Suppressor macrophage (primary cell): ENCODE results near the gene PSME3IP1.
"Not testable (repeated sequence)": the region's sequence is repeated elsewhere in the genome, so short reads cannot be mapped to it uniquely, and the experiment has no call there.

ENCODE experiments used
- DNase-seq, 4 experiments: peaks; one replicate each; pipeline ENCODE4 v3.0.0-alpha.2; 2020 to 2022

The PSME3IP1 gene

DNA sequence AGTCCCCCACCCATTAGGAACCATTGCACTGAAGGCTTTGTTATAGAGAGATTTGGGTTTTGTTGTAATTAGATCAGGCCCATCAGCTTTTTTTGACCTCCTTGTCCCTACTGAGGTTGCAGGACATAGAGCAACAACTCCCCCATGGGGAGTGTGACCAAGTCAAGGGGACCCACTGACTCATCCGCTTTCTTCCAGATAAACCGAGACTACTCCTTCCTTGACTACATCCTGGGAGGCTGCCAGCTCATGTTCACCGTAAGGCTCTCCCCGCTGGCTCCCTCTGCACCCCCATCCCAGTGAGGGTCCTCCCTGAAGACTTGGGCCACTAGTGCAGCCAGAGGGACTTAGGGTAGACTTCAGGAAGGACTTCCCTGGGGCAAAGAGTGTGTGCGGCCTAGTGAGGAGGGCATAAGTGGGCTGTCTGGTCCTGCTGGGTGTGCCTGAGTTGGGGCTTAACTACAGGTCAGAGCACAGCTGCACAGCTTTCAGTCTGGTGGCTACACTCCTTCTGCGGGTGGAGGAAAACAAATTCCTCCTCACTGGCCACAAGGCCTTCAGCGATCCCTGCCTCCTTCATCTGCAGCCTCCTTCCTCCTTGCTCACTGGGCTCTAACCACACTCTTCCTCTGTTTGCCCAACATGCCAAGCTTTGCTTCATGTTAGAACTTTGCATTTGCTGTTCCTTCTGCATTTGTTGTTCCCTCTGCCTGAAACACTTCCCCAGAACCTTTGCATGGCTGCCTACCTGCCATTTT is 62.4 kb downstream of the PSME3IP1 start:
- peak in 3 of 4 experiments; percentile 10 to 50 (median 31) for DNase-seq

DNA sequence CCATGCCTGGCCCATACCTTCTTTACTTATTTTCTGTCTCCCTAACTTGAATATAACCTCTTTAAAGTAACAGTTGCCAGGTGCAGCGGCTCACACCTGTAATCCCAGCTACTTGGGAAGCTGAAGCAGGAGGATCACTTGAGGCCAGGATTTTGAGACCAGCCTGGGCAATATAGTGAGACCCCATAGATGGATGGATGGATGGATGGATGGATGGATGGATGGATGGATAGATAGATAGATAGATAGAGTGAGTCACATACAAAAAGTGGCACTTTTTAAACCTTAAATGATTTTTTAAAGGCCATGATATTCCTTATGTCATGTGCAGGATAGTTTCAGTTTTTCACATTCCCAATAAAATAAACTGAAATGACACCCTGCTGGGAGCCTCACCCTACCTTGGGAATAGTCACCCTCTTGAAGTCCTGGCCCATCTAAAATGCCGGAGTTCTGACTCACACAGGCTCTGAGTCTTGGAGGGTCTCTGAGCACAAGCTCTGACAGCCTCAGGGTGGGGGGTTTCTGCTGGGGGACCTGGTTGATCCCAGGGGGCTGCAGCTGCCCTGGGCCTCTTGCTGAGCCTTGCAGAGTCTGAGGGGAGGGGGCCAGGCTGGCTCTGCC is 67.3 kb downstream of the PSME3IP1 start:
- no peak for DNase-seq

DNA sequence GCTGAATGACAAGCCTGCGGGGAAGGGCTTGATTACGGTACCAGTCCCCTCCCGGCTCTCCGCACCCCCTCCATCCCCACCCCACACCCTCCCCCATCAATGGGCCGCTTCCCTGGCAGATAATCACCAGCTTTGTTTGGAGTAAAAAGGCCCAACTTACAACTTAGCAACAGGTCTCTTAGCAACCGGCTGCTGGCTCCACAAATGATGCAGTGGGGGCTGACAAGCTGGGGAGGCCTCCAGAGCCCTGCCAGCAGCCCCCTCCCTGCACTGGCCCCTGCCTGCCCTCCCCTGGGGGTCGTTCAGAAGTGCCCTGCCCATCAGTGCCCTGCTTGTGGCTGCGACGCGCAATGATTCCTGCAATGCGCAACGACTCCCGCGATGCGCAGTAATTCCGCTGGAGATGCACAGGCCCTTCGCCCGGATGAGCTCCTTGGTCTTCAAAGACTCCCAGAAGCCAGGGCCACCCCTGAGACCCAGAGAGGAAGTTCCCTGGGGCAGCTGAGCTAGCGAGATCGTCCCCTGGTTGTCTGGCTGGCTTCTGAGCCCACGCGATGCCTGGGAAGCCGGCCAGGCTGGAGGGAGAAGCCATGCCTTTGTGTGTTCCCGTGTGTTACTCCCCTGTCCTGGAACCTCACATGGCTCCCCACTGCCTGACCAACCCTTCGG is 70.2 kb downstream of the PSME3IP1 start:
- DNase-seq, result peak; percentile 13 to 52 (median 44)

DNA sequence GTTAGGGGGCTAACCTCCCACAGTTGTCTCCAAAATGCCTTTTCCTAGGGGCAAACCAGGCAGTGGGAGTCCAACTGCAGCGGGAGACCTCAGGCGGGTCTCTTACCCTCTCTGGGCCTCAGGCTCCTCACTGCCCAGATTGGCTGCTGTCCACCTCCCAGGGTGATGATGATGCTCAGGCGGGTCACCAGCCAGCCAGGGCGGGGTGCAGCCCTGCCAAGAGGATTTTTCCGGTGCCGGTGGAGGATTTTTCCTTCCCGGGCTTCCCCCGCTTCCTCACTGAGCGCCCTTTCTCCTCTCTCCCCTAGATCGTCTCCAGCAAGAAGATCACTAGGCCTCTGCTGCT is 70.7 kb downstream of the PSME3IP1 start:
- DNase-seq, result no peak

DNA sequence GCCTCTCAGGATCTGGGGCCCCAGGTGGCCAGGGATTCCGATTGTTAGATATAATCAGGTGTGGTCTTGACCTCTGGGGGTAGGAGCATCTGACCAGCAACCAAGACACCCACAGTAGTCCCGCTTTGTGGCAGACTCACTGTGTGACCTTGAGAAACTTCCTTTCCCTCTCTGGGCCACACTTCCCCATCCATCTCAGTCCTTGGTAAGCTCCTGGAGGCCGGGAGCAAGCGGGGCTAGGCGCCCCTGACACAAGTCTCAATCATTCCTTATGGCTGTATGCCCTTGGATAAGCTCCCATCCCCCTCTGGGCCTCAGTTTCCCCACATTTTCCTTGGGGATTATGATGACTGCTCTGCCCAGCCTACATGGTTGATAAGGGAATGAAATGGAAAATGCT is 72.2 kb downstream of the PSME3IP1 start:
- DNase-seq, result no peak

DNA sequence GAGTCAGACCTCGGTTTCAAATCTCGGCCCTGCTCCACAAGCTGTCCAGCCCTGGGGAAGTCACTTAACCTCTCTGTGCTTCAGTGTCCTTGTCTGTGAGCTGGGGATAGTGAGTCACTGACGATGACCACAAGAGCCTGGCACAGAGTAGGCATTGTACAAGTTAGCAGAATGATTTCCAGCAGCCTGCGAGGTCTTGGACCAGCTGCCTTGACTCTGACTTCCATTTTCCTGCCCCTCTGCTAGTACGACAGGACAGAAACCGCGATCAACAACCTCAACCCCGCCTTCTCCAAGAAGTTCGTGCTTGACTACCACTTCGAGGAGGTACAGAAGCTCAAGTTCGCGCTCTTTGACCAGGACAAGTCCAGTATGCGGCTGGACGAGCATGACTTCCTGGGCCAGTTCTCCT is 72.8 kb downstream of the PSME3IP1 start:
- DNase-seq, result no peak

DNA sequence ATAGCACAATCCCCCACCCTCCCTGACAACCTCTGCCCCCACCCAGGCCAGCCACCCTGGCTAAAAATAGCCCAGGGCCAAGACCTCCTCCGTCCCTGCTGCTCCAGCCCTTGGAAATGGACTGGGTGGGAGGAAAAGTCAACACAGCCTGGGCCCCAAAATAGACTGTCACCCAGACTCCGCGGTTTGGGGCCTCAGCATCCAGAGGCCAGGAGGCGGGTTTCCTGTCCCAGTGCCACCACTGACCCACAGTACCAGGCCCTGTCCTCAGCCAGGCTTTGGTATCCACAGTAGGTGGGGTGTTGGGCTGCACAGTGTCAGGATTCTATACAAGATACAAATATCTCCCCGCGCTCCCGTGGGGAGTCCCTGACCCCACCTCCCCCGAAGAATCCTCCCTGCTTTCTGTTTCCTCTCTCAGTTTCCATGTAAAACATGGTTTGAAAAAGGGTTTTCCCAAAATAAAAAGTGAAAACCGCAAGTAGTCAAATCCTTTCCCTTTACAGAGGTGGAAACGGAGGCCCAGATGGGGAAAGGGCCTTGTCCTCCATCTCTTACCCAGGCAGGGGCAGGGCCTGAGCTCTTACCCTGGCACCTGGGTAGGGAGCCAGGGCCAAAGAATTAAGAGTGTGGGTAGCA is 73.3 kb downstream of the PSME3IP1 start:
- no peak for DNase-seq

DNA sequence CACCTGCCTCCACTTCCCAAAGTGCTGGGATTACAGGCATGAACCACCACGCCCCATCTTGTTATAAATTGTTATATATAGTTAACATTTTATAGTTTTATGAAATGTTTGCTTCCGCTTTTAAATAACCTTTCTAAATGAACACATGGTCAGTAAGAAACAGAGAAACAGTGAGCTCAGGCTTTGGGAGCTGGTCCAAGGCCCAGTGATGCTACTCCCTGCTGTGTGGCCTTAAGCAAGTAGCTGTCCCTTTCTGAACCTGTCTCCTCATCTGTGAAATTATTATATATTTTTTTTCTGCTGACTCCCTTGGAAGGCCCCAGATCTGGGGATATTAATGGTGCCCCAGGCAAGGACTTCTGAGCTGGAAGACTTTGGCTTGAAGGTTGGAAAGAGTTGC is 74.4 kb downstream of the PSME3IP1 start:
- no peak for DNase-seq

DNA sequence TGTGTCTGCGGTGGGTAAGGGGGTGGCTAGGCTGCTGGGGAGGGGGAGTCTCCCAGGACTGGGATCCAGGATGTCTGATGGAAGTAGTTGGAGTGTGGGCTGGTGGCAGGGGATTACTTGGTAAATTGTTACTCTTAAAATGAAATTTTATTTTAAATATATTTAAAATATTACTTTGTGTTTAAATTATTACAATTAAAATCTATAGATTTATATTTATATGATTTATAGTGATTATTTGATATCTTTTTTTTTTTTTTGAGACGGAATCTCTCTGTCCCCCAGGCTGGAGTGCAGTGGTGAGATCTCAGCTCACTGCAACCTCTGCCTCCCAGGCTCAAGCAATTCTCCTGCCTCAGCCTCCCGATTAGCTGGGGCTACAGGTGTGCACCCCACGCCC is 74.9 kb downstream of the PSME3IP1 start:
- no peak for DNase-seq

DNA sequence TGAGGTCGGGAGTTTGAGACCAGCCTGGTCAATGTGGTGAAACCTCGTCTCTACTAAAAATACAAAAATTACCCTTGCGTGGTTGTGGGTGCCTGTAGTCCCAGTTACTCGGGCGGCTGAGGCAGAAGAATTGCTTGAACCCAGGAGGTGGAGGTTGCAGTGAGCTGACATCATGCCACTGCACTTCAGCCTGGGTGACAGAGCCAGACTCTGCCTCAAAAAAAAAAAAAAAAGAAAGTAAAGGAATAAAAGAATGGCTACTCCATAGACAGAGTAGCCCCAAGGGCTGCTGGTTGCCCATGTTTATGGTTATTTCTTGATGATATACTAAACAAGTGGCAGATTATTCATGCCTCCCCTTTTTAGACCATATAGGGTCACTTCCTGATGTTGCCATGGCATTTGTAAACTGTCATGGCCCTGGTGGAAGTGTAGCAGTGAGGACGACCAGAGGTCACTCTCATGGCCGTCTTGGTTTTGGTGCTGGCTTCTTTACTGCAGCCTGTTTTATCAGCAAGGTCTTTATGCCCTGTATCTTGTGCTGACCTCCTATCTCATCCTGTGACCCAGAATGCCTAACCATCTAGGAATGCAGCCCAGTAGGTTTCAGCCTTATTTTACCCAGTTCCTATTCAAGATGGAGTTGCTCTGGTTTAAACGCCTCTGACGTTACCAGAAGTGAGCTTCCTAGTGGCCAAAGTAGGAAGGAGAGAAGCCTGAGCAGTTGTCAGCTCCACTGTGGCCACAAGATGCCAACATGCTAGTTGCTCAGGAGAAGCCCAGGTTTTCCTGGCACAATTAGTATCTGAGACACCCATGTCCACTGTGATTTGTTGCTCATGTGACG is 76.4 kb downstream of the PSME3IP1 start:
- DNase-seq, result not testable (repeated sequence)

DNA sequence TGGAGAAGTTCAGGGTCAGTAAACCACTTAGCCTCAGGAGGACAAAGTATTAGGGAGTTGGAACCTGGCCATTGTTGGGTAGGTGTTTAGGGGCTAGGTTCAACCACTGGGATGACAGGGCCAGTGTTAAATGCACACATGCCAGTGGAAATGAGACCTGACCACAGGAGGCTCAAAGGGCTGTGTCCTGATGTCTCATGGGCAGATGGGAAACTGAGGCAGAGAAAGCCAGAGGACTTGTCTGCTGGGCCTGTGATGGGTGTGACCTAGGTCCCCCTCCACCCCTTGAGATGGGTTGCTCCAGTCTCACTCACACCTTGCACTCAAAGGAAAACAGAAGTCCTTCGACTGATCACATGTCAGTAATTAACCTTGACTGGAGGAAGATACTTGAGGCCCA is 77.4 kb downstream of the PSME3IP1 start:
- DNase-seq, result no peak

DNA sequence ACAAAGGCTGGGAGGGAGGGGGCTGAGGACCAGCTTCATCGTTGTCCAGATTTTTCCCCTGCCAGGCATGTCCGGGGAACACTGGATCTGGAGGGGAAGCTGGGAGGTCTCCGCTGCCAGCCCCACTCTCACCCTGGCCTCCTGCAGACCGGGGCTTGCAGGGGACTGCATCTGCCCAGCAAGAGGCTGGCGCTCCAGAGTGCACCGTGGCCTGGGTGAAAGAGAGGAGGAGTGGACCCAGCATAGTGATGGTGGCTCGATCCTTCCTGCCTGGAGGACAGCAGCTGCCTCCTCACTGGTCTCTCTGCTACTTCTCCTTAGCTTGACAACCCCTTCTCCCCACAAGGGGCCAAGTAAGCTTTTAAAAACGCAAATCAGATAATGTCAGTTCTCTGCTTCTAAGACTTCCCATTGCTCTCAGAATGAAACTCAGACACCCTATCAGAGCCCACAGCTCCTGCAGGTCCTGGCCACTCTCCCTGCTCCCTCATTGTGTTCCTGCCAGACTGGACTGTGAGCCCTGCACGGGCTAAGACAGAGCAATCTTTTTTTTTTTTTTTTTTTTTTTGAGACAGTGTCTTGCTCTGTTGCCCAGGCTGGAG is 78.4 kb downstream of the PSME3IP1 start:
- DNase-seq, result no peak

DNA sequence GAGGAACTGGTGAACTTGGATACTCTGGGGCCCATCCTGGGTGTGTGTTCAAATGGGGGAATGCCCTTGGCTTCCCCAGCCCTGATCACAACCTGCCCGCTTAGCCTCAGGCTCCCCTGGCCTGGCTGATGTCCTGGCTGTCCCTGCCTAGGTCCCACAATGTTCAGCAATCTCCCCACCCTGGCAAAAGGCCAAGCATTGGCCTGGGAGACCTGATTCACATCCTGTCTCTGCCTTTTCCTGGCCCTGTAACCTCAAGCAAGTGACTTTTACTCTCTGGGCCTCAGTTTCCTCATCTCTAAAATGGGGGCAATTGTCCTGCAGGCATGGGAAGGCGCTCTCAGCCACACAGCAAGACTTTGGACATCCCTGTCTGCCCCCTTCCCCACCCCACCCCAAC is 79.1 kb downstream of the PSME3IP1 start:
- no peak for DNase-seq

DNA sequence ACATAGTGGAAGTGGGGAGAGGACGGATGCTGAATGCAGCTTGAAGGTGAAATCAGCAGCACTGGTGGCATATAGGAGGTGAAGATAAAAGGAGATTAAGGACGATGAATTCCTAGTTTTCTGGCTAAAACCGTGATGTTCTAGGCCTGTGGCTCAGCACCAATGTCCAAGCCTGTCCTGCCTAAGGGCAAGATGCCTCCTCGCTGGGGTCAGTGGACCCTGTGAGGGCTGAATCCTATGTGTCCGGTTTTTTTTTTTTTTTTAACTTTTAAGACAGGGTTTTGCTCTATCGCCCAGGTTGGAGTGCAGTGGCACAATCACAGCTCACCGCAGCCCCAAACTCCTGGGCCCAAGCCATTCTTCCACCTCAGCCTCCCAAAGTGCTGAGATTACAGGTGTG is 80.7 kb downstream of the PSME3IP1 start:
- DNase-seq, result no peak

DNA sequence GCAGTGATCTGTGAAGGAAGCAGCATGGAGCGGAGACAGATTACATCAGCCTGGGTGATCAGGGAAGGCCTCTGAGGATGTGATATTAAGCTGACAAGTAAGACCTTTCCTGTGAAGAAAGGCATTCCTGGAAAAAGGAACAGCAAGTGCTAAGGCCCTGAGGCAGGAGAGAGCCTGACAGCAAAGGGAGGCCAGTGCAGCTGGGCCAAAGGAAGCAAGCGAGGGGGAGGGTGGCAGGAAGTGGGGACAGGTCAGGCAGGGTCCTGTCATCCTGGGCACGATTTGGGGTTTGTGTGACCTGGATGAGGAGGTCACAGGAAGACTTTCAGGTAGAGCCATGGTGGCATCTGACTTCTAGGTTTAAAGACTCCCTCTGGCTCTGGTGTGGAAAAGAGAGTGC is 81.1 kb downstream of the PSME3IP1 start:
- no peak for DNase-seq

DNA sequence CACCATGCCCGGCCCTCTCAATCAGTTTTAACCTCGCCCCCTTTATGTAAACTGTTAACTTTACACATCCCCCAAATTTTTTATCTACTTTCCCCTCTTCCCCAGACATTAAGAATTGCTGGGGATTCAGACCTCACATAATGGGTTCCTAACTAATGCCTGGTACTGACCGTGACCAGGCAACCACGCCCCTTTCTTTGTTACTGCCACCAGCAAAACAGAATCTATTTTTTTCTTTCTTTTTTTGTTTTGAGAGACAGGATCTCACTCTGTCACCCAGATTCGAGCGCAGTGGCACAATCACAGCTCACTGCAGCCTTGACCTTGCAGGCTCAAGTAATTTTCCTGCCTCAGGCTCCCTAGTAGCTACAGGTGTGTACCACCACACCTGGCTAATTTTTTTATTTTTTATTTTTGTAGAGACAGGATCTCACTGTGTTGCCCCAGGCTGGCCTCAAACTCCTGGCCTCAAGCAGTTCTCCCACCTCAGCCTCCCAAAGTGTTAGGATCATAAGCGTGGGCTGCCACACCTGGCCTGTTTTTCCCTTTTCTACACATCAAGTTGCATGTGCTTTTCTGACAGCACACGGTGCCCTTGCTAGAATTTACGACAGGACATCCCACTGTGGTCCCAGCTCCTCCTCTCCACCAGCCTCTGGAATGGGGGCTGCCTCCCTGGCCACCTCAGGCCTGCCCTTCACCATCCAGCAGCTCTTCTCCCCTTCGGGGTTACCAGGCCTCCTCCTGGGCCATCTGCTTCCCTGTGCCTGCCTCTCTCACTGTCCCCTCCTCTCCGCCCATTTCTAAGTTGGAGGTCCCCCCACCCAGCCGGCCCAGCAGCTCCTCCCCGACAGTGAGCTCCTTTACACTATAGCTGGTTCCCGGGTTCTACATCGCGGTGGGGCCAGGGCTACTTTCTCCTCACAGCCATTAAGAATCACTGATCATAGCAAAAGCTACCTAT is 82.7 kb downstream of the PSME3IP1 start:
- DNase-seq, result no peak
